Measurements from ENCODE around the gene CLMN. TPM values are rescaled to one million over a fixed set of nuclear protein-coding genes. Genes with fewer than 3 reads are reported as not detected.

The CLMN gene
- polyA plus RNA-seq, 3 donors: 20.9 to 24.0 (median 22.8) TPM

- DNase-seq (ENCODE audit: low read depth in 3 of 3, low spot score in 2 of 3): no peak
These were observed 14.6 kb downstream of the CLMN start for GRCh38 chr14:95305145-95305544.

- DNase-seq (ENCODE audit: low read depth in 3 of 3, low spot score in 2 of 3): no peak
These were observed 15.4 kb downstream of the CLMN start for GRCh38 chr14:95304342-95304741.

- DNase-seq (ENCODE audit: low read depth in 3 of 3, low spot score in 2 of 3): no peak
These were observed 16.2 kb downstream of the CLMN start for GRCh38 chr14:95303552-95303951.

DNA sequence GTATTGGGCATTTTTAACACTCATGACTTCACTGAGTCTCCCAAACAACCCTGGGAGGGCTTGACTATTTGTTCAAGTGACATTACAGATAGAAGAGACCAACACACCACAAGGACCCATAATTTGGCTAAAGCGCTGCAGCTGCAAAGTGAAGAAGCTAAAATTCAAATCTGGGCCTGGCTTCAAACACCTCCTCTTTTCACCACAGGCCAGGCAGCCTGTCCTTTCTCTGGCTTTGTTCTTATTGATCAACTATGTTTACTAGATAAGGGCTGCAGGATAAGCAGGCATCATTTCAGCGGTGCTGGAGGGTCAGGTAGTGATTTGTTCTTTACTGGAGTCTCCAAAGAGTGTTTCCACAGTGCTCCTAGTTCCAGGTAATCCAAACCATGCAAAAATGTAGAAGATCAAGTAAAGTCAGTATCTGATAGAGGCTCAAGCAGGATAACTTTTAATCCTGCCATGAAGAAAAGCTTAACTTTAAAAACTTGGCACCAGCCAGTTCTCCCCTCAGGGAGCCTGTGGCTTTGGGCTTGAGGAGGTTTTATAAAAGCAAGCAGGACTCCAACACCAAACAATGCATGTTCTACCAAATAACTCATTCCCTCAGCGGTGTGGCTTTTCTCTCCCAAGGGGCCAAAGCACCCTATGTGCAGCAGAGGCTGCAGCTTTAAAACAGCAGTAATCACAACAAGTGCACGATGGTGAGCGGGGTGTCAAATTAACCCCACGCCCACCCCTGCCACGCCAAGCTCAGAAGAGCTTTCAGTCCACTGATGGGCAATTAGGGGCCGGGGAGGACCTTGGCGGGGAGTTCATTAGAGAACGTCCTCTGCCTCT, 16.8 kb downstream of the CLMN start:
- no peak for DNase-seq (ENCODE audit: low read depth in 3 of 3, low spot score in 2 of 3)

DNA sequence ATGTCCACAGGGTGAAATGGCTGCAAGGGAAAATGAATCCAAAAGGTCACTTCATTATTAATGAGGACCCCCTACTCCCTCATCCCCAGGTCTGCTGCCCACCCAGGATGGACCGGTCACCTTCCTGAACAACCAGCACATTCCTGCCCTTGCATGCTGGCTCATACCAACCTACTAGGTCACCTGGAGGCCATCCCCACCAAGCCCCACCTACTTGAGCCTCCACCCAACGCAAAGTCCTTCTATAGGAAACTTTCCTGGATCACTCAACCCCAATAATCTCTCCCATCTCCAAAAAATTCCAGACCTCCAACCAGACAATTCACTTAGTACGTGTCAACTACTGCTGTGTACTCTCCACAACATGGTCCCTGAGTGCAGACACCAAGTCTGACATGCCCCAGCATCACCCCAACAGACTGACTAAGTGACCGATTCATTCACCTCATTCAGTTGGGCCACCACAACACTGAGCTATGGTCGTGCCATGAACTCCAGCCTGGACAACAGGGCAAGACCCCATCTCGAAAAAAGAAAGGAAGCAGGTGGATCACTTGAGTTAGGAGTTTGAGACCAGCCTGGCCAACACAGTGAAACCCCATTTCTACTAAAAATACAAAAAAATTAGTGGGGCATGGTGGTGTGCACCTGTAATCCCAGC, 18.1 kb downstream of the CLMN start:
- DNase-seq (ENCODE audit: low read depth in 3 of 3, low spot score in 2 of 3): no peak

DNA sequence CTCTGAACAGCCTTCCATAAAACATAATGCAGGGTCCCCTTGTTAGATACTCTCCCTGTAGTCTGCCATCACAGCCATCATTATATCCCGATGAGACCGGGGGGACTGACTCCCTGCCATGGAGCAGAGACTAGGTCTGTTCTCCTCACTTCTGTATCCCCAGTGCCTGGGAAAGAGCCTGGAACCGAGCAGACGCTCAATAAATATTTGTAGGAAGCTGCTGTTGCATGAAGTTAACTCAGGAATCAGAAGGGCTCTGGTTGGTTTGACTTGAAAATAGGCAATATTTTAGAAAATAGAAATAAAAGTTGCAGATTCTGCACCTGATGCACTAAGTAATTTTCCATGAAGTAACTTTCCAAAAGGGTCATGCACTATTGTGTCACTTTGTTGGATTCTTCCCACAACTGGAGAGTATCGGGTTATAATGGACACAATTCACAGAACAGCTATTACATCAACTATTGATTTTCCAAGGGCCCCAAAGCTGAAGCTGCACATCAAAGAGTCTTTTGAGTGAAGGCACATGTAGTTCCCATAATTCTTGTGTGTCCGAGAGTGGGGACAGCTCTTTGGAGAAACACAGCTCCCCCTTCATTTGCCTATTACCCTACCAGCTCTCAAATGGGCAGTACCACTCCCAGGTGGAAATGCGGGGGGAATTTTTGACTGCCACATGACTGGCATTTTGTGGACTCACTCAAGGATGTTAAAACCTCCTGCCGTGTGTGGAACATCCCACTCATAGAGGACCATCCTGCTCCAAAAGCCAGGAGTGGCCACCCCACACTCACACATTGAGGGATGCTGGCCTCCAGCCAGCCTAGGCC, 18.8 kb downstream of the CLMN start:
- DNase-seq (ENCODE audit: low read depth in 3 of 3, low spot score in 2 of 3): no peak

- no peak for DNase-seq (ENCODE audit: low read depth in 3 of 3, low spot score in 2 of 3)
These were observed 19.6 kb downstream of the CLMN start for GRCh38 chr14:95300002-95300696.

- DNase-seq (ENCODE audit: low read depth in 3 of 3, low spot score in 2 of 3): no peak
These were observed 20.4 kb downstream of the CLMN start for GRCh38 chr14:95299271-95299670.

GRCh38 chr14:95297832-95298231, 21.9 kb downstream of the CLMN start:
- no peak for DNase-seq (ENCODE audit: low read depth in 3 of 3, low spot score in 2 of 3)

- no peak for DNase-seq (ENCODE audit: low read depth in 3 of 3, low spot score in 2 of 3)
These were observed 22.7 kb downstream of the CLMN start for GRCh38 chr14:95296966-95297365.

DNA sequence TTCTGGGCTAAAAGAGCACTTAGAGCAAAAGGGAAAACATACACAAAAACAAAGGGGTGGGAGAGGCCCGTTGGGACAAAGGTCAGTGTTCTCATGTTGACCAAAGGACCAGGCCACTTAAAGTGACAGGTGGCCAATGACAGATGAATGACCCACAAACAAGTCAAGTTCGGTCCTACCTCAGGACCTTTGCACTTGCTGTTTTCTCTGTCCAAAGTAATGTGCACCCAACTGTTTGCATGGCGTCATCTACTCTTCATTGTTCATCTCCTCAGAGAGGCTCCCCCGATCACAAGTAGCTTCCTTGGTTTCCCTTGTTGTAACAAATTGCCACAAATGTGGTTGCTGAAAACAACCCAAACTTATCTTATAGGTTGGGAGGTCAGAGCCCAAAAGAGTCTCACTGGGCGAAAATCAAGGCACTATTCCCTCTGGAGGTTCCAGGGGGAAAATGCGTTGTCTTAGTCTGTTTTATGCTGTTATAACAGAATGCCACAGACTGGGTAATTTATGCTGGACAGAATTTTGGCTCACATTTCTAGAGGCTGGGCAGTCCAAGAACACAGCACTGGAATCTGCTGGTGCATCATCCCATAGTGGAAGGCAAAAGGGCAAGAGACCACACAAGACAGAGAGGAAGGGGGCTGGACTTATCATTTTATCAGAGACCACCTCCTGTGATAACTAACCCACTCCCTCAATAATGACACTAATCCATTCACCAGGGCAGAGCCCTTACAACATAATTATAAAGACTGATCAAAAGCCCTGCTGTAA, 23.9 kb downstream of the CLMN start:
- DNase-seq (ENCODE audit: low read depth in 3 of 3, low spot score in 2 of 3): no peak

- DNase-seq (ENCODE audit: low read depth in 3 of 3, low spot score in 2 of 3): no peak
These were observed 24.7 kb downstream of the CLMN start for GRCh38 chr14:95294834-95295599.

- no peak for DNase-seq (ENCODE audit: low read depth in 3 of 3, low spot score in 2 of 3)
These were observed 25.4 kb downstream of the CLMN start for GRCh38 chr14:95294320-95294719.

DNA sequence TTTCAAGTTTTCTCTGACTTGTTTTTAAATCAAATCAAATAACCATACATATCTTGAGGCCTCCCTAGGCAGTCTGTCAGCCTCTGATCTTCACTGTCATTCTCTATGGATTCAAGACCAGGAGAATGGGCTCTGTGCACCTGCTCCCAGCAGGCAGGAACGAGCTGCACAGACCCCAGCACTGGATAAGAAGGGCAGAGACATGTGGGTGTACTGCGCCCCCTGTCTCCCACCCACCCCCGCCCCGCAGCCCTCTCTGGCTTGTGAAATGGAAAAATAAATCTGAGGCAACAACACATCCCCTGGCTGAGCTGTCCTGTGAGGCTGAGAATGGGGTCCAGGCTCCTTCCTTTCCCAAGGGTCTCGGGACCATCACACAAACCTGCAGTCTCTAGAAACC, 26.3 kb downstream of the CLMN start:
- DNase-seq (ENCODE audit: low read depth in 3 of 3, low spot score in 2 of 3): no peak

GRCh38 chr14:95292660-95293425, 26.9 kb downstream of the CLMN start:
- DNase-seq (ENCODE audit: low read depth in 3 of 3, low spot score in 2 of 3): no peak

GRCh38 chr14:95291859-95292542, 27.7 kb downstream of the CLMN start:
- DNase-seq (ENCODE audit: low read depth in 3 of 3, low spot score in 2 of 3): no peak

DNA sequence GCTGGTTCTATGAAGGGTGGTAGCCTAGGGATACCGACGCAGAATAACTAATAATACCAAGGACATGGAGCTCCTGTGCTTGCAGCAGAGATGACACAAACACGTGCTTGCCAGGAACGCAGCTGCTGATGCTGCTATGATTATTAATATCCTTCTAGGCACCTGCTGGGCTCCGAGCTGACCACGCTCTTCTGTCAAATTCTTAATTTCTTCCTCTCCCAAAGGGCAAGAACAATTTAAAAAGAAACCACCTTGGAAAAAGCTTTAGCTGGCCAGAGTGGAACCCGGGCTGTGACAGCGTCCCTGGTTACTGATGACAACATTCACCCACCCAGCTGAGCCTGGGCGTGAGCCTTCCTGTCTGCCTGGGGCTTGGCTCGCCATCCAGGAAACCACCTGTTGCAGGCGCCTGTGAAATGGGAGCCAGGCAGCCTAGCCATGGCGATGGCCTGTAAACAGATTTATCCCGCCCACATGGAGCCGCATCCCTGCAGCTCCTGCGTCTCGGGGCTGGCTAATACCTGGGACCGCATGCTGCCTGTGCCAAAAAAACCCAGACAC, 28.8 kb downstream of the CLMN start:
- no peak for DNase-seq (ENCODE audit: low read depth in 3 of 3, low spot score in 2 of 3)

DNA sequence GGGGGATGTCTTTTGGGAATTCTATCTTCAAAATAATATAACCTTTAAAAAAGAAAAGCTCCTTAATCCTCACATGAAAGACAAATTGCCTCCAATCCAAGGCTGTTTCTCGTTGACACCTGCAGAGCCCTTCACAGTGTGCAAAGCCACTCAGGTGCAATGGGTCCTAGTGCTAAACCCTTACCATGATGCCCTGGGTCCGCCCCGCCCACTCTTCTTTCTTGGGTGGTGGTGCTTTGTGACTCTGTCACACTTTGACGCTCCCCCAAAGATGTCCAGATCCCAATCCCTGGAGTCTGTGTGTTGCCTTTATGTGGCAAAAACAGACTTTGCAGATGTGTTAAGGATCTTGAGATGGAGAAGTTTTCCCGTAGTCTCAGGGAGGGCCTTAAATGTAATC, 29.7 kb downstream of the CLMN start:
- no peak for DNase-seq (ENCODE audit: low read depth in 3 of 3, low spot score in 2 of 3)
